ENCODE measurements around the gene INTS15.

The INTS15 gene

DNA sequence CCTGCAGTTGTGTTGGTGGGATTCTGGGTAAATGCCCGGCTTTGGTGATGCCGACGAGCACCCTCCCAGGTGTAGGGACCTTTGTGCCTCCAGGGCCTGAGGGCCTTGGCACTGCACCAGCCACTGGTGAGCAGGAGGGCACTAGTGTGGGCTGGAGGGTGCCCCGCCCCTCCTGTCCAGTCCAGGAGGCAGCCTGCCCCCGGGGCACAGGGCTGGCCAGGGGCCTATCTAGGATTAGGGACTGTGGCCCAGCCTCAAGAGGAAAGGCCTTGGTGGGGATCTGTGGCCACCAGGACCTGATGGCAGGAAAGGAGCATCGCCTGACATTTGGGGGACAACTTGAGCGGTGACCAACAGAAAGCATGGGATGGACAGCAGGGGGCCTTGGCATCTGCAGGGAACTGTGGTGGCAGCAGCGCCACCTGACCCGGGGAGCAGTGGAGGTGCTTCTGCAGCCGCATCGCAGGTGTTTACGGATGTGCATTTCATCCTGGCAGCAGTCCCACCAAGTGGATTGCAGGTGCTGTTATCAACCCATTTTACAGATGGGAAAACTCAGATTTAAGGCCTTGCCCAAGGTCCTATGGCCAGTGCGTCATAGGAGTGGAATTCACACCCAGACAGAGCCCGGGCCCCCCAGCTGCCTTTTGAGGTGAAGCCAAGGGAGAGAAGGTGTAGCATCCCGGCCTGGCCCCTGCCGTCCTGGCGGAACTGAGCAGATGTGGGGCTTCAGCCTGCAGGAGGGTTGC is 58.4 kb downstream of the INTS15 start:
- H3K4me3 ChIP-seq (ENCODE audit: control insufficient read depth, low read depth, low read length), result no peak overlapping the region
- DNase-seq (ENCODE audit: low read depth), result no peak
- TF ChIP-seq, protein P1, sequence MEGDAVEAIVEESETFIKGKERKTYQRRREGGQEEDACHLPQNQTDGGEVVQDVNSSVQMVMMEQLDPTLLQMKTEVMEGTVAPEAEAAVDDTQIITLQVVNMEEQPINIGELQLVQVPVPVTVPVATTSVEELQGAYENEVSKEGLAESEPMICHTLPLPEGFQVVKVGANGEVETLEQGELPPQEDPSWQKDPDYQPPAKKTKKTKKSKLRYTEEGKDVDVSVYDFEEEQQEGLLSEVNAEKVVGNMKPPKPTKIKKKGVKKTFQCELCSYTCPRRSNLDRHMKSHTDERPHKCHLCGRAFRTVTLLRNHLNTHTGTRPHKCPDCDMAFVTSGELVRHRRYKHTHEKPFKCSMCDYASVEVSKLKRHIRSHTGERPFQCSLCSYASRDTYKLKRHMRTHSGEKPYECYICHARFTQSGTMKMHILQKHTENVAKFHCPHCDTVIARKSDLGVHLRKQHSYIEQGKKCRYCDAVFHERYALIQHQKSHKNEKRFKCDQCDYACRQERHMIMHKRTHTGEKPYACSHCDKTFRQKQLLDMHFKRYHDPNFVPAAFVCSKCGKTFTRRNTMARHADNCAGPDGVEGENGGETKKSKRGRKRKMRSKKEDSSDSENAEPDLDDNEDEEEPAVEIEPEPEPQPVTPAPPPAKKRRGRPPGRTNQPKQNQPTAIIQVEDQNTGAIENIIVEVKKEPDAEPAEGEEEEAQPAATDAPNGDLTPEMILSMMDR (IDR thresholded peaks at IDR 0.05; ENCODE audit: control insufficient read depth, insufficient read depth, low read depth, low read length, missing control alignments), result no peak

DNA sequence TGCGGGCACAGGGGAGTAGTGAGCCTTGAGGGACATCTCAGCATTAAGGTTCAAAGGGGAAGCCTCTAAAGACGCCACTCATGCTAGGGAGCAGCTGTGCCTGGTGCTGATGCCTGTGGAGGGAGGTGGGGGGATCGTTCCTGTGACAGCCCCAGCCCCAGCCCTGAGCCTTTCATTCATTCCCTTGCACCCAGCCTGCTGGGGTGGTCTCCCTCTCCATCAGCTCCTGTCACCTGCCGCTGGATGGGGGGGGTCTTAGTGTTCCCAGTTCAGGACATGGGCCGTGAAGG is 58.9 kb downstream of the INTS15 start:
- DNase-seq (ENCODE audit: low read depth), result no peak
- no peak overlapping the region for H3K4me3 ChIP-seq (ENCODE audit: control insufficient read depth, low read depth, low read length)
- TF ChIP-seq, protein P1 (IDR thresholded peaks at IDR 0.05; ENCODE audit: control insufficient read depth, insufficient read depth, low read depth, low read length, missing control alignments), result no peak

DNA sequence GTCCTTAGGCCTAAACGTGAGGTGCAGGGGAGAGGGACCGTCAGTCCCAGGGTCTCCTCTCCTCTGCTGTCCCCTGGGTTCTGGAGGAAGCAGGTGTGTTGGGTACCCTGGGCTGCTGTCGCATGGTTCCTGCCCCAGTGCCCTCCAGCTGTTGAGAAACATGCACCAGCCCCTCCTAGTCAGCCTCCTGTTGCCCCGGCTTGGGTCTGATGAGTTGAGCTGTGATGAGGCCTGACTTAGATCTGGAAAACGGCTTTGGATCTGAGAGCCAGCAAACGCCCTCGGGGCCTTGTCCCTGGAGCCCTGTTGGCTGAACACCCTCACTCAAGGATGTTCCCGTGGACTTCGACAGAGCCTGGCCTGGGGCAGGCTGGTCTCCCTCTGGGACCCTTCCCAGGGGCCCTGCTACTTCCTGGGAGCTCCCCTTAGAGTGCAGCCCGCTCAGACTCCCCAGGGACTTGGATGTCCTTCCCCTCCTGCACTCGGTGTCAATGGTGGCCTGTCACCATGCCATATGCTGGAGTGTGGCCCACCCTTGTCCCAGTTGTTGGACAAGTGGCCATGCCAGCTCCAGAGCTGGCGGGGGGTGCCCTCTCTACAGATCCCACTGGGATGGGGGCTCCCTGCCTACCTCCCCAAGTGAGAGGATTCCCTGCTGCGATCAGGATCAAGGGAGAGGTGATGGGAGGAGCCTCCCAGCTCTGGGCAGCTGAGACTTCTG is 59.6 kb downstream of the INTS15 start:
- TF ChIP-seq, protein P1 (IDR thresholded peaks at IDR 0.05; ENCODE audit: control insufficient read depth, insufficient read depth, low read depth, low read length, missing control alignments), result no peak
- no peak overlapping the region for H3K4me3 ChIP-seq (ENCODE audit: control insufficient read depth, low read depth, low read length)
- no peak for DNase-seq (ENCODE audit: low read depth)

- no peak for DNase-seq (ENCODE audit: low read depth)
- TF ChIP-seq, protein P1 (IDR thresholded peaks at IDR 0.05; ENCODE audit: control insufficient read depth, insufficient read depth, low read depth, low read length, missing control alignments), result no peak
- no peak overlapping the region for H3K4me3 ChIP-seq (ENCODE audit: control insufficient read depth, low read depth, low read length)
Measured at GRCh38 chr7:6650086-6650485, 60.3 kb downstream of the INTS15 start.

DNA sequence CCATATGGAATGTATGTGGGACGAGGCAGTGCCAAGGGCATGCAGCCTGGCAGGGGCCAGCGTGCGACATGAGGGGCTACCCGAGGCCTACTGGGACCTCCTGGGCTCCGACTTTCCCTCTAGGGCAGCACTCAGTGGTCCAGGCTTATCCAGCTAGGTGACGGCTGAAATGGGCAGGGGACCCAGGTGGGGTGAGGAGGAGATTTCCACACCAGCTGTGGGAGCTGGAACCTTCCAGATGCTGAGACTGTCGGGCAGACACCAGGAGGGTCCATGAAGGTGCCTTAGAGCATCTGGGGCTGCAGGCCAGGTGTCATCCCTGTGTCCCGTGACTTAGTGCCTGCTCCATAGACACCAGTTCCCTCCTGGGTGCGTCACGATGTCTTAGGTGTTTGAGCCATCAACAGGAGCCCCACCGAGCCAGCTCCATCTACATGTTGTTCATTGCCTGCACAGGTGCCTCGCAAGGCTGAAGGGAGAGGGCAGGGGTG is 60.7 kb downstream of the INTS15 start:
- no peak overlapping the region for H3K4me3 ChIP-seq (ENCODE audit: control insufficient read depth, low read depth, low read length)
- TF ChIP-seq, protein P1 (IDR thresholded peaks at IDR 0.05; ENCODE audit: control insufficient read depth, insufficient read depth, low read depth, low read length, missing control alignments), result no peak
- DNase-seq (ENCODE audit: low read depth), result no peak

DNA sequence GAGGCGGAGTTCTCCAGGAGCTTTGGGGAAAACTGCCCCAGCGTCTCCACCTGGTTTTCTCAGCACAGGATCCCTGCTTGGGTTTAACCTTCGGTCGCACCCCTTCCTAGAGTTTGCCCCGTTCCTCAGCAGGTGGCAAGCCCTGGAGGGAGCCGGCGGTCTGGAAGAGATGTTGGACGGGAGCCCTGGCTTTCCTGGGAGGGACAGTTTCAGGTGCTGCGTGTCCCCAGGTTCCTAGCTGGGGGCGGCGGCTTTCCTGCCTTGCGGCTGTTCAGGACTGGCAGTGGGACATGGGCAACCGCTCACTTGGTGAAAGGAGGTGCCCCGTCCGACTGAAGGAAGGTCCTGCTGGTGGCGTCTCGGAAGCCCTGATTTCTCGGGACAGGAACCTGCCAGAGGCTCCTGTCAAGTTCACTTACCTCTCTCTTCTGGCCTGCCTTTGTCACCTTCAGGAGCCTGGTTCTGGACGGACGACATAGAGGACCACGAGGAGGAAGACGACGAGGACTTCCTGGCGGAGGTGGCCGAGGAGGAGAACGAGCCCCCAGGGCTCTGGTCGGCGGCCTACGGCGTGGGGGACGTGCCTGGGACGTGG is 62.1 kb downstream of the INTS15 start:
- no peak for DNase-seq (ENCODE audit: low read depth)
- H3K4me3 ChIP-seq (ENCODE audit: control insufficient read depth, low read depth, low read length), result no peak overlapping the region
- TF ChIP-seq, protein P1 (IDR thresholded peaks at IDR 0.05; ENCODE audit: control insufficient read depth, insufficient read depth, low read depth, low read length, missing control alignments), result no peak

Data from AG09309 (cell line).